CD4-positive, CD25-positive, alpha-beta regulatory T cell (primary cell): ENCODE data around the gene TACR3. TPM values are rescaled to one million over a fixed set of nuclear protein-coding genes. Genes with fewer than 3 reads are reported as not detected.
"Not testable (repeated sequence)": the region's sequence is repeated elsewhere in the genome, so short reads cannot be mapped to it uniquely, and the experiment has no call there.

Experiments used
- ATAC-seq, 2 donors: fragments of 150-1000 bp; cut with Tn5 transposase; one replicate each; pipeline ENCODE4 v1.10.0; 2021; ENCODE audit warnings: low read depth in 2 of 2, moderate number of reproducible peaks in 2 of 2, moderate library complexity in 1 of 2
- DNase-seq, 3 donors: peaks; one replicate each; pipeline versions ENCODE4 v3.0.0 to v3.0.0-alpha.2; 2012 to 2022; ENCODE audit warnings: mixed read lengths in 1 of 3
- H3K27ac ChIP-seq: one replicate; pipeline ENCODE4 v1.7.0; 2013; ENCODE audit warnings: mild to moderate bottlenecking, low read length; ENCODE audit not compliant: insufficient read depth, poor library complexity, severe bottlenecking
- H3K27me3 ChIP-seq: one replicate; pipeline ENCODE4 v1.7.0; 2013; ENCODE audit warnings: low read length; ENCODE audit not compliant: control insufficient read depth, insufficient read depth
- H3K36me3 ChIP-seq: one replicate; pipeline ENCODE4 v1.7.0; 2013; ENCODE audit warnings: mild to moderate bottlenecking, low read length, moderate library complexity; ENCODE audit not compliant: control insufficient read depth, insufficient read depth
- H3K4me1 ChIP-seq: 2 replicates; pipeline ENCODE4 v1.7.0; 2013; ENCODE audit warnings: mild to moderate bottlenecking, low read length; ENCODE audit not compliant: insufficient read depth, control insufficient read depth, poor library complexity, severe bottlenecking
- H3K4me3 ChIP-seq: one replicate; pipeline ENCODE4 v1.7.0; 2013; ENCODE audit warnings: low read depth, mild to moderate bottlenecking, low read length, moderate library complexity
- H3K9me3 ChIP-seq, 2 experiments: 1 replicate in 1 of 2; 2 replicates in 1 of 2; pipeline ENCODE4 v1.7.0; 2013; ENCODE audit warnings: low read length in 2 of 2, mild to moderate bottlenecking in 1 of 2, moderate library complexity in 1 of 2; ENCODE audit not compliant: control insufficient read depth in 2 of 2
- H3K27ac Mint-ChIP-seq, 3 donors: one replicate each; pipeline ENCODE4 v1.8.0; 2020 to 2022; ENCODE audit warnings: mild to moderate bottlenecking in 3 of 3, mixed read lengths in 3 of 3, moderate library complexity in 2 of 3
- H3K27me3 Mint-ChIP-seq: one replicate; pipeline ENCODE4 v1.8.0; 2022; ENCODE audit warnings: mild to moderate bottlenecking, mixed read lengths
- H3K36me3 Mint-ChIP-seq: one replicate; pipeline ENCODE4 v1.8.0; 2020; ENCODE audit warnings: mixed read lengths
- H3K4me1 Mint-ChIP-seq, 4 donors: one replicate each; pipeline ENCODE4 v1.8.0; 2020 to 2022; ENCODE audit warnings: mixed read lengths in 4 of 4, mild to moderate bottlenecking in 1 of 4
- H3K4me3 Mint-ChIP-seq, 4 donors: one replicate each; pipeline ENCODE4 v1.8.0; 2020 to 2022; ENCODE audit warnings: mild to moderate bottlenecking in 4 of 4, mixed read lengths in 4 of 4, moderate library complexity in 3 of 4
- H3K9me3 Mint-ChIP-seq, 7 donors: one replicate each; pipeline ENCODE4 v1.8.0; 2020 to 2022; ENCODE audit warnings: mixed read lengths in 7 of 7, mild to moderate bottlenecking in 3 of 7, moderate library complexity in 2 of 7
- polyA plus RNA-seq, 4 donors: library from polyadenylated mRNA; unstranded; fragments of 300-500 nt; fragmentation: Illumina TruSeq; gene quantifications; one replicate each; pipeline ENCODE4 v1.2.3, GENCODE V29; 2021
- total RNA-seq: library from RNA; stranded (reverse); gene quantifications from one replicate; pipeline ENCODE4 v1.2.3, GENCODE V29; 2022

The TACR3 gene
- not detected for total RNA-seq
- not detected for polyA plus RNA-seq

GRCh38 chr4:103719830-103720207 is at the start of gene TACR3:
TACR3 (minus strand) TSS chr4:103719985; CDS start chr4:103719675, 310 bp downstream.
- no peak within 1 kb of the TSS for H3K4me3 Mint-ChIP-seq
- no peak for DNase-seq
- Histone ChIP-seq H3K4me1 (no peaks in the 10 kb centered on the region), H3K27me3 (no peaks in the 10 kb centered on the region), H3K36me3 (no peaks in the 10 kb centered on the region), H3K4me3 (no peak within 1 kb of the TSS), H3K27ac (no peak within 1 kb of the TSS), H3K9me3 (no peaks in the 10 kb centered on the region)
- peaks cover 15% of the 10 kb centered on the region for H3K27me3 Mint-ChIP-seq
- peaks cover 0 to 2% (median 0%) of the 10 kb centered on the region in 4 donors for H3K4me1 Mint-ChIP-seq
- H3K9me3 Mint-ChIP-seq = peaks cover 0 to 13% (median 4%) of the 10 kb centered on the region in 7 donors
- no peak for ATAC-seq
- H3K36me3 Mint-ChIP-seq = no peaks in the 10 kb centered on the region
- no peak within 1 kb of the TSS for H3K27ac Mint-ChIP-seq

GRCh38 chr4:103757631-103758030 is 37.8 kb upstream of the TACR3 start:
- Mint-ChIP-seq H3K4me3 (no peak overlapping the region), H3K27ac (no peak overlapping the region)

GRCh38 chr4:103756741-103757140 is 37.0 kb upstream of the TACR3 start:
- DNase-seq = no peak
- Histone ChIP-seq H3K27me3 (no peaks in the 10 kb centered on the region), H3K36me3 (no peaks in the 10 kb centered on the region), H3K4me3 (no peak overlapping the region), H3K27ac (no peak overlapping the region), H3K4me1 (no peaks in the 10 kb centered on the region), H3K9me3 (peaks cover 0 to 3% of the 10 kb centered on the region in 2 experiments)
- no peak for ATAC-seq
- Mint-ChIP-seq H3K27ac (no peak overlapping the region), H3K4me1 (no peaks in the 10 kb centered on the region), H3K9me3 (peaks cover 0 to 7% (median 1%) of the 10 kb centered on the region in 7 donors), H3K36me3 (no peaks in the 10 kb centered on the region), H3K4me3 (no peak overlapping the region), H3K27me3 (no peaks in the 10 kb centered on the region)

More at GRCh38 chr4:103757631-103758030, 37.8 kb upstream of the TACR3 start:
- Mint-ChIP-seq H3K27me3 (no peaks in the 10 kb centered on the region), H3K4me1 (no peaks in the 10 kb centered on the region), H3K36me3 (no peaks in the 10 kb centered on the region), H3K9me3 (peaks cover 0 to 7% (median 1%) of the 10 kb centered on the region in 7 donors)
- no peaks in the 10 kb centered on the region for H3K27me3 ChIP-seq
- ATAC-seq = no peak
- peaks cover 0 to 3% of the 10 kb centered on the region in 2 experiments for H3K9me3 ChIP-seq
- no peaks in the 10 kb centered on the region for H3K4me1 ChIP-seq
- DNase-seq = no peak
- no peak overlapping the region for H3K27ac ChIP-seq
- H3K4me3 ChIP-seq = no peak overlapping the region
- no peaks in the 10 kb centered on the region for H3K36me3 ChIP-seq

GRCh38 chr4:103754844-103755243 is 35.1 kb upstream of the TACR3 start:
- no peak overlapping the region for H3K4me3 Mint-ChIP-seq
- H3K27me3 Mint-ChIP-seq = no peaks in the 10 kb centered on the region
- Histone ChIP-seq H3K4me1 (no peaks in the 10 kb centered on the region), H3K9me3 (peaks cover 0 to 3% of the 10 kb centered on the region in 2 experiments), H3K27ac (no peak overlapping the region), H3K4me3 (no peak overlapping the region), H3K27me3 (no peaks in the 10 kb centered on the region), H3K36me3 (no peaks in the 10 kb centered on the region)
- no peaks in the 10 kb centered on the region for H3K4me1 Mint-ChIP-seq
- no peaks in the 10 kb centered on the region for H3K36me3 Mint-ChIP-seq
- no peak for ATAC-seq
- H3K27ac Mint-ChIP-seq = peak overlapping the region in 1 of 3 donors; percentile 14
- H3K9me3 Mint-ChIP-seq = peaks cover 0 to 7% (median 2%) of the 10 kb centered on the region in 7 donors
- DNase-seq = no peak

GRCh38 chr4:103753868-103754653 is 34.3 kb upstream of the TACR3 start:
- Histone ChIP-seq H3K27ac (no peak overlapping the region), H3K36me3 (no peaks in the 10 kb centered on the region), H3K4me1 (no peaks in the 10 kb centered on the region), H3K9me3 (no peaks in the 10 kb centered on the region), H3K4me3 (no peak overlapping the region), H3K27me3 (no peaks in the 10 kb centered on the region)
- Mint-ChIP-seq H3K4me1 (no peaks in the 10 kb centered on the region), H3K27ac (no peak overlapping the region), H3K4me3 (no peak overlapping the region), H3K9me3 (peaks cover 0 to 5% (median 3%) of the 10 kb centered on the region in 7 donors), H3K27me3 (no peaks in the 10 kb centered on the region), H3K36me3 (no peaks in the 10 kb centered on the region)
- ATAC-seq (no peak), DNase-seq (no peak)

- not testable (repeated sequence) for H3K9me3 ChIP-seq, ATAC-seq, H3K4me1 ChIP-seq, H3K4me3 ChIP-seq, H3K27ac ChIP-seq, DNase-seq, H3K27me3 ChIP-seq, H3K36me3 Mint-ChIP-seq, H3K27ac Mint-ChIP-seq, H3K36me3 ChIP-seq, H3K4me3 Mint-ChIP-seq, H3K4me1 Mint-ChIP-seq
- Mint-ChIP-seq H3K27me3 (peaks cover 15% of the 10 kb centered on the region), H3K9me3 (peaks cover 3 to 18% (median 8%) of the 10 kb centered on the region in 7 donors)
These were observed 3.4 kb upstream of the TACR3 start for GRCh38 chr4:103723150-103723549.

GRCh38 chr4:103721251-103721650 is 1.5 kb upstream of the TACR3 start:
- Histone ChIP-seq H3K4me1 (no peaks in the 10 kb centered on the region), H3K9me3 (no peaks in the 10 kb centered on the region), H3K36me3 (no peaks in the 10 kb centered on the region), H3K4me3 (no peak overlapping the region), H3K27ac (no peak overlapping the region), H3K27me3 (no peaks in the 10 kb centered on the region)
- no peak for DNase-seq
- peaks cover 4 to 13% (median 8%) of the 10 kb centered on the region in 7 donors for H3K9me3 Mint-ChIP-seq
- ATAC-seq = no peak
- H3K27me3 Mint-ChIP-seq = peaks cover 15% of the 10 kb centered on the region
- peaks cover 0 to 4% (median 1%) of the 10 kb centered on the region in 4 donors for H3K4me1 Mint-ChIP-seq
- no peak overlapping the region for H3K27ac Mint-ChIP-seq
- no peaks in the 10 kb centered on the region for H3K36me3 Mint-ChIP-seq
- no peak overlapping the region for H3K4me3 Mint-ChIP-seq

GRCh38 chr4:103720661-103721060 is 876 bp upstream of the TACR3 start:
- peaks cover 0 to 2% (median 0%) of the 10 kb centered on the region in 4 donors for H3K4me1 Mint-ChIP-seq
- H3K36me3 Mint-ChIP-seq = no peaks in the 10 kb centered on the region
- no peak overlapping the region for H3K27ac ChIP-seq
- H3K36me3 ChIP-seq = no peaks in the 10 kb centered on the region
- ATAC-seq (no peak), DNase-seq (no peak)
- H3K4me1 ChIP-seq = no peaks in the 10 kb centered on the region
- peaks cover 3 to 13% (median 4%) of the 10 kb centered on the region in 7 donors for H3K9me3 Mint-ChIP-seq
- no peak overlapping the region for H3K4me3 ChIP-seq
- no peak overlapping the region for H3K27ac Mint-ChIP-seq
- H3K4me3 Mint-ChIP-seq = no peak overlapping the region
- H3K27me3 Mint-ChIP-seq = peaks cover 15% of the 10 kb centered on the region
- no peaks in the 10 kb centered on the region for H3K27me3 ChIP-seq
- no peaks in the 10 kb centered on the region for H3K9me3 ChIP-seq
